Measurements from ENCODE around the gene B4GALT2.

Gene B4GALT2

DNA sequence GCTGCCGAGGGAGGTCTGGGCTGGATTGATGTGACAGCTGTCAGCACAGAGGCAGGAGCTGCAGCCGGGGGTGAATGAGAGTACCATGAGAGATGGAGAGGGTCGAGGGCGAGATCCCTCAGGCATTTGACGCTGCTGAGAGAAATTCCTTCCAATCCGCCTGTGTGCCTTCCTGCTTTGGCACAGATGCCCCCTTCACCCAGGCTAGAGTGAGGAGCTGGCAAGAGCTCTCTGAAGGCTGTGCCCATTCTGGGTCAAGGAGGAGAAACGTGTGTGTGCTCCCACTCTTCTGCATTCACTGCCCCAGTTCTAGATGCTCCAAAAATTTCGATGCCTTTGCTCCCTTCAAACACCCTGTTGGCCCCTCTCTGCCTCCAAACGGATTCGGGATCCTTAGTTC, 40.6 kb upstream of the B4GALT2 start:
- no peak overlapping the region for H3K27ac Mint-ChIP-seq
- H3K9me3 Mint-ChIP-seq = no peaks in the 10 kb centered on the region
- no peak overlapping the region for H3K4me3 Mint-ChIP-seq
- H3K36me3 Mint-ChIP-seq (ENCODE audit: low read depth) = peaks cover 8% of the 10 kb centered on the region
- peaks cover 13% of the 10 kb centered on the region for H3K27me3 Mint-ChIP-seq
- peaks cover 13% of the 10 kb centered on the region for H3K4me1 Mint-ChIP-seq (ENCODE audit: low read depth)

GRCh38 chr1:43938892-43939587, 40.0 kb upstream of the B4GALT2 start:
- Mint-ChIP-seq H3K4me1 (ENCODE audit: low read depth) (peaks cover 10% of the 10 kb centered on the region), H3K27me3 (peaks cover 10% of the 10 kb centered on the region), H3K9me3 (no peaks in the 10 kb centered on the region), H3K4me3 (no peak overlapping the region), H3K36me3 (ENCODE audit: low read depth) (peaks cover 8% of the 10 kb centered on the region), H3K27ac (no peak overlapping the region)

DNA sequence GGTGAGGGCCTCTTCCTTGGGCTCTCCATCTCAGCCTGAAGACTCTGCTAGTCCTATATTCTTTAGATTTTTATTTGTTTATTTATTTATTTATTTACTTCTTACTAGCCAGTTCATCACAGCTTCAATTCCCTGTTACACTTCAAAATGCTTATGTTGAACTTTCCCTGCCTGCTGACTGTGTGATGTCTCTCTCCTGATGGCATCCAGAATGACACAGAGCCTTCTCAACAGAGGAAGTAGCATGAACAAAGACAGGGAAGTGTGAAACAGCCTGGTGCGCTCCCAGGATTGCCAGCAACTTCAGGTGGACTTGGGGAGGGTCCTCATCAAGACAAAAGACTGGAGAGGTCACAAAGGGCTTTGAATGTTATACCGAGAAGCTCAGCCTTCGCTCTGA, 36.6 kb upstream of the B4GALT2 start:
- H3K4me3 Mint-ChIP-seq = no peak overlapping the region
- no peak overlapping the region for H3K27ac Mint-ChIP-seq
- H3K4me1 Mint-ChIP-seq (ENCODE audit: low read depth) = peaks cover 28% of the 10 kb centered on the region
- no peaks in the 10 kb centered on the region for H3K9me3 Mint-ChIP-seq
- peaks cover 8% of the 10 kb centered on the region for H3K36me3 Mint-ChIP-seq (ENCODE audit: low read depth)
- H3K27me3 Mint-ChIP-seq = no peaks in the 10 kb centered on the region

GRCh38 chr1:43944860-43945259, 34.1 kb upstream of the B4GALT2 start:
- peak overlapping the region; percentile 36 for H3K27ac Mint-ChIP-seq
- peak overlapping the region; percentile 97 for H3K4me3 Mint-ChIP-seq

DNA sequence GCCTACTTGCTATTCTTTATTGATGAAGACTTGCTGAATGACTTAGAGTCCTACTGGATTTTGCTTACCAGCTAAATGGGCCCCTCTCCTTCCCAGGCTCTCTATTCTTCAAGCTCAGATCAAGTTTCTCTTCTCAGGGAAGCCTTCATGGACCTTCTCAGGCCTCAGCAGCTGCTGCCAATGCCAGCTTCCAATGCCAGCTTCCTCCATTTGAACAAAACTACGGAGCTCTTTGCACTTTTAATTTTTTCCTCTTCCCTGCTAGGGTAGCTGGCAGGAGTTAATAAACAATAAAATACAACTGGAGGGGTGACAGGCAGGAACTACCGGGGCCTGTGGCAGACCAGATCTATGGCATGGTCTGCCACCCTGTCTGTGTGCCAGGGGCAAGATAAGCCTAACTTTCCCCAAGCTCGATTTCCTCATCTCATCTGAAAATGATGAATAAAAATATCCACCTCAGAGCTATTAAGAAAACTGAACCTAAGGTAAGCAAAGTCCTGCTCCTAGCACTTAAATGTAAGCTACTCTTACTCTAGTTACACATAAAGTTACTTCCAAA, 33.3 kb upstream of the B4GALT2 start:
- H3K27ac Mint-ChIP-seq = peak overlapping the region; percentile 97
- peaks cover 15% of the 10 kb centered on the region for H3K36me3 Mint-ChIP-seq (ENCODE audit: low read depth)
- H3K9me3 Mint-ChIP-seq = no peaks in the 10 kb centered on the region
- no peaks in the 10 kb centered on the region for H3K27me3 Mint-ChIP-seq
- peaks cover 47% of the 10 kb centered on the region for H3K4me1 Mint-ChIP-seq (ENCODE audit: low read depth)
- H3K4me3 Mint-ChIP-seq = peak overlapping the region; percentile 97

More at GRCh38 chr1:43944860-43945259, 34.1 kb upstream of the B4GALT2 start:
- H3K27me3 Mint-ChIP-seq = no peaks in the 10 kb centered on the region
- H3K36me3 Mint-ChIP-seq (ENCODE audit: low read depth) = peaks cover 8% of the 10 kb centered on the region
- H3K4me1 Mint-ChIP-seq (ENCODE audit: low read depth) = peaks cover 40% of the 10 kb centered on the region
- H3K9me3 Mint-ChIP-seq = no peaks in the 10 kb centered on the region

GRCh38 chr1:43946236-43947060, 32.6 kb upstream of the B4GALT2 start, which contains the start of gene IPO13:
Gene IPO13 (plus strand): TSS chr1:43946950. CDS start chr1:43947601, 651 bp downstream.
- Mint-ChIP-seq H3K36me3 (ENCODE audit: low read depth) (peaks cover 15% of the 10 kb centered on the region), H3K4me1 (ENCODE audit: low read depth) (peaks cover 47% of the 10 kb centered on the region), H3K27ac (peak within 1 kb of the TSS; percentile 97), H3K4me3 (peak within 1 kb of the TSS; percentile 97), H3K27me3 (no peaks in the 10 kb centered on the region), H3K9me3 (no peaks in the 10 kb centered on the region)

- no peaks in the 10 kb centered on the region for H3K27me3 Mint-ChIP-seq
- H3K4me1 Mint-ChIP-seq (ENCODE audit: low read depth) = peaks cover 47% of the 10 kb centered on the region
- H3K36me3 Mint-ChIP-seq (ENCODE audit: low read depth) = peaks cover 15% of the 10 kb centered on the region
- H3K9me3 Mint-ChIP-seq = no peaks in the 10 kb centered on the region
- peak overlapping the region; percentile 97 for H3K27ac Mint-ChIP-seq
- peak overlapping the region; percentile 97 for H3K4me3 Mint-ChIP-seq
Measured at GRCh38 chr1:43947061-43947873, 31.7 kb upstream of the B4GALT2 start.

GRCh38 chr1:43947874-43948437, 31.1 kb upstream of the B4GALT2 start:
- H3K4me1 Mint-ChIP-seq (ENCODE audit: low read depth) = peaks cover 45% of the 10 kb centered on the region
- peak overlapping the region; percentile 59 for H3K27ac Mint-ChIP-seq
- no peaks in the 10 kb centered on the region for H3K27me3 Mint-ChIP-seq
- no peaks in the 10 kb centered on the region for H3K9me3 Mint-ChIP-seq
- H3K4me3 Mint-ChIP-seq = peak overlapping the region; percentile 97
- peaks cover 11% of the 10 kb centered on the region for H3K36me3 Mint-ChIP-seq (ENCODE audit: low read depth)

DNA sequence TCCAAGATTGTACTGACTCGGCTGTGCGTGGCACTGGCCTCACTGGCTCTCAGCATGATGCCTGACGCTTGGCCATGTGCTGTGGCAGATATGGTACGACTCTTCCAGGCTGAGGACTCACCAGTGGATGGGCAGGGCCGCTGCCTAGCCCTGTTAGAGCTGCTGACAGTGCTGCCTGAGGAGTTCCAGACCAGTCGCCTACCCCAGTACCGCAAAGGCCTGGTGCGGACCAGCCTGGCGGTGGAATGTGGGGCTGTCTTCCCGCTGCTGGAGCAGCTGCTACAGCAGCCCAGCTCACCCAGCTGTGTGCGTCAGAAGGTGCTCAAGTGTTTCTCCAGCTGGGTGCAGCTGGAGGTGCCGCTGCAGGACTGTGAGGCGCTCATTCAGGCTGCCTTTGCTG, 29.3 kb upstream of the B4GALT2 start:
- Mint-ChIP-seq H3K9me3 (no peaks in the 10 kb centered on the region), H3K27me3 (no peaks in the 10 kb centered on the region), H3K36me3 (ENCODE audit: low read depth) (peaks cover 7% of the 10 kb centered on the region), H3K27ac (no peak overlapping the region), H3K4me1 (ENCODE audit: low read depth) (peaks cover 36% of the 10 kb centered on the region), H3K4me3 (no peak overlapping the region)

- Mint-ChIP-seq H3K4me3 (no peak overlapping the region), H3K27me3 (no peaks in the 10 kb centered on the region), H3K36me3 (ENCODE audit: low read depth) (peaks cover 13% of the 10 kb centered on the region), H3K4me1 (ENCODE audit: low read depth) (peaks cover 20% of the 10 kb centered on the region), H3K9me3 (no peaks in the 10 kb centered on the region), H3K27ac (no peak overlapping the region)
Measured at GRCh38 chr1:43951021-43951985, 27.7 kb upstream of the B4GALT2 start.

DNA sequence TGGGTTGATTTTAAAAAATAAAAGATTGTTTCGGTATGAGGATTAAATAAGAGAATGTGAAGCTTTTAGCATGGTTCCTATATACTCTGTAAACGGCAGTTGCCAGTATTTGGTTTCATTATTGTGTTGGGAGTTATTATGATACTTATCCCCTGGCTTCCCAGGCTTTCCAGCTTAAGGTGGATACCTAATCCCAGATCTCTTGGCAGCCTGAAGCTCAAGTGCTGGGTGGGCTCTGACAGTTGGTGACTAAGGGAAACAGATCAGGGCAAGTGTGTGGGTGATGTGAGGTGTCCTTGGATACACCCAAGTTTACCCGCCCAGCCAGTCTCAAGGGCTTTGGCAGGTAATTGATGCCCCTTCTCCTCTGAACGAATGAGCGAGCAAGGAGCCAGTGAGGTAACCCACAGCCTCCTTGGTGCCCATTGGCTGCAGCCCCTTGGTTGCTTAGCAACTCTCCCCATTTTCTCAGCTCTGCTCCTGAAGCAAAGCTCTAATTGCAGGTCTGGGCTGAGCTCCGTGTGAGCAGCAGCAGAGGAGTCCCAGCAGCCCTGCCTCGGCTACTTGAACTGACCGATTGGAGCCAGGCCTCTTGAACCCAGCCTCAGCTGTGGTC, 26.2 kb upstream of the B4GALT2 start:
- Mint-ChIP-seq H3K27ac (no peak overlapping the region), H3K36me3 (ENCODE audit: low read depth) (peaks cover 21% of the 10 kb centered on the region), H3K9me3 (no peaks in the 10 kb centered on the region), H3K4me1 (ENCODE audit: low read depth) (peaks cover 17% of the 10 kb centered on the region), H3K27me3 (no peaks in the 10 kb centered on the region), H3K4me3 (no peak overlapping the region)

- Mint-ChIP-seq H3K9me3 (no peaks in the 10 kb centered on the region), H3K4me1 (ENCODE audit: low read depth) (peaks cover 12% of the 10 kb centered on the region), H3K36me3 (ENCODE audit: low read depth) (peaks cover 21% of the 10 kb centered on the region), H3K4me3 (no peak overlapping the region), H3K27ac (no peak overlapping the region), H3K27me3 (no peaks in the 10 kb centered on the region)
Measured at GRCh38 chr1:43953361-43953760, 25.6 kb upstream of the B4GALT2 start.

DNA sequence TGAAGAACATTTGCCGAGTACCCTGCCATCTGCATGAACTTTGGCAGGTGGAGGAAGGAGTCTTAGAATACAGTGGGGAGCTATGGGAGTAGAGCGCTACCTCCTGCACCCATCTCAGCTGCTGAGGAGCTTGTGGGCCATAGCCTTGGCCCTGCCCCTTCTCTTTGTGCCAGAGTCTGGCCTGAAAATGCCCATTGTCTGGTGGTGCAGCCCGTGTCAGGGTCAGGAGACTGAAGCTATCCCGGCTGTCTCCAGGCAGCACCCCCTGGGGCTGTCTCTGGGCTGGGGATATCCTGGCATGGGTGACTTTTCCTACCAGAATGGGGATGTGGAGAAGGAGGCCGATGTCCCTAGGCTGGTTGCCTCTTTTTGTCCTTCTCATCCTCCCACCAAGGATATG, 25.0 kb upstream of the B4GALT2 start:
- H3K9me3 Mint-ChIP-seq = no peaks in the 10 kb centered on the region
- H3K27ac Mint-ChIP-seq = no peak overlapping the region
- no peaks in the 10 kb centered on the region for H3K27me3 Mint-ChIP-seq
- no peak overlapping the region for H3K4me3 Mint-ChIP-seq
- H3K4me1 Mint-ChIP-seq (ENCODE audit: low read depth) = peaks cover 8% of the 10 kb centered on the region
- H3K36me3 Mint-ChIP-seq (ENCODE audit: low read depth) = peaks cover 21% of the 10 kb centered on the region

All from stimulated activated naive CD8-positive, alpha-beta T cell treated with anti-CD3 and anti-CD28 coated beads, Interleukin-15, Interleukin-2, amounts not matched to agents 100 ng/mL and 50 ng/mL, for 24 hours (primary cell).